GM12878 (cell line): ENCODE data around the gene CLNK. TPM values are rescaled to one million over a fixed set of nuclear protein-coding genes. Genes with fewer than 3 reads are reported as not detected.

ENCODE experiments used
- ATAC-seq: fragments of 200-7000 bp; cut with Tn5 transposase; 3 replicates; pipeline ENCODE4 v1.9.1; 2020; ENCODE audit warnings: mild to moderate bottlenecking, moderate library complexity
- BruUV-seq: library from RNA; stranded (reverse); fragments of 400-500 nt; replicated peaks from 2 replicates; lab custom pipeline; 2021; lab: Mats Ljungman, UMichigan
- CTCF ChIA-PET: fragments of 300-600 bp; sonication (Branson Sonifier 250); formaldehyde crosslinking; extraction: SDS; loops from one replicate; lab custom pipeline; 2021; ENCODE audit warnings: inconsistent platforms; lab: Yijun Ruan, JAX
- POLR2A ChIA-PET: fragments of 350-600 bp; formaldehyde crosslinking; extraction: SDS; loops from one replicate; lab custom pipeline; 2021; ENCODE audit warnings: inconsistent platforms; lab: Charles Lee
- RAD21 ChIA-PET: fragments of 300-600 bp; sonication (Branson Sonifier 250); formaldehyde crosslinking; loops from one replicate; lab custom pipeline; 2023; ENCODE audit warnings: antibody characterized with exemption; ENCODE audit not compliant: unreplicated experiment; lab: Charles Lee
- SMC1A ChIA-PET: fragments of 300-600 bp; sonication (Branson Sonifier 250); formaldehyde crosslinking; loops from one replicate; lab custom pipeline; 2023; ENCODE audit not compliant: unreplicated experiment, uncharacterized antibody; lab: Charles Lee
- DNase-seq: peaks from one replicate; pipeline ENCODE4 v3.0.0-alpha.2; 2011; ENCODE audit warnings: low read depth, low spot score
- FAIRE-seq: peaks from 3 replicates; lab custom pipeline; 2011; peaks lifted over from hg19 to GRCh38; lab: Jason Lieb, UNC
- H2AFZ ChIP-seq: 2 replicates; pipeline ENCODE4 v1.6.0; 2011; ENCODE audit warnings: low read depth, low read length, control low read depth; ENCODE audit not compliant: control insufficient read depth
- H3K27ac ChIP-seq: 2 replicates; pipeline ENCODE4 v1.5.1; 2011; ENCODE audit warnings: control low read depth; ENCODE audit not compliant: control insufficient read depth, insufficient read depth
- H3K27me3 ChIP-seq, 2 experiments: replicated peaks in 1 of 2; 2 replicates each; pipeline versions ENCODE4 v1.6.0 to v1.6.1; 2011; ENCODE audit warnings: low read length in 1 of 2; ENCODE audit not compliant: control insufficient read depth in 2 of 2, insufficient read depth in 2 of 2
- H3K36me3 ChIP-seq, 2 experiments: 2 replicates each; pipeline ENCODE4 v1.5.1; 2011; ENCODE audit warnings: low read length in 1 of 2; ENCODE audit not compliant: control insufficient read depth in 2 of 2, insufficient read depth in 2 of 2
- H3K4me1 ChIP-seq: 2 replicates; pipeline ENCODE4 v1.6.1; 2011; ENCODE audit warnings: mild to moderate bottlenecking, low read length, moderate library complexity, mixed read lengths; ENCODE audit not compliant: control insufficient read depth, insufficient read depth
- H3K4me2 ChIP-seq: 2 replicates; pipeline ENCODE4 v1.6.0; 2011; ENCODE audit warnings: control low read depth; ENCODE audit not compliant: control insufficient read depth, insufficient read depth
- H3K4me3 ChIP-seq: fragments of 200-600 bp; sonication (generic); 2 replicates; pipeline ENCODE4 v1.5.1; 2016
- H3K79me2 ChIP-seq: 2 replicates; pipeline ENCODE4 v1.6.0; 2011; ENCODE audit warnings: low read length; ENCODE audit not compliant: control insufficient read depth, insufficient read depth
- H3K9ac ChIP-seq: 2 replicates; pipeline ENCODE4 v1.8.0; 2011; ENCODE audit warnings: low read length, control low read depth, mixed read lengths; ENCODE audit not compliant: control insufficient read depth, insufficient read depth
- H3K9me3 ChIP-seq: replicated peaks from 3 replicates; pipeline ENCODE4 v1.5.1; 2011; ENCODE audit warnings: mild to moderate bottlenecking, low read length; ENCODE audit not compliant: control insufficient read depth, insufficient read depth
- H4K20me1 ChIP-seq: 2 replicates; pipeline ENCODE4 v1.6.0; 2011; ENCODE audit not compliant: control insufficient read depth, insufficient read depth
- BMI1 ChIP-seq: fragments of 450-650 bp; IDR thresholded peaks from 2 replicates; pipeline ENCODE4 v1.6.1; 2016; ENCODE audit warnings: mild to moderate bottlenecking, moderate library complexity, borderline replicate concordance
- CBX3 ChIP-seq: fragments of 200-600 bp; sonication (generic); IDR thresholded peaks from 2 replicates; pipeline ENCODE4 v1.6.1; 2016; ENCODE audit warnings: low read depth, borderline replicate concordance
- FOS ChIP-seq: IDR thresholded peaks from 3 replicates; pipeline ENCODE4 v1.6.1; 2011; ENCODE audit warnings: borderline replicate concordance; ENCODE audit not compliant: insufficient read length; ENCODE audit errors: extremely low read depth
- KLF5 ChIP-seq: fragments of 450-650 bp; IDR thresholded peaks from 2 replicates; pipeline ENCODE4 v1.6.1; 2014; ENCODE audit warnings: mild to moderate bottlenecking; ENCODE audit not compliant: partially characterized antibody
- NR2C1 ChIP-seq: fragments of 450-650 bp; IDR thresholded peaks from 2 replicates; pipeline ENCODE4 v1.6.1; 2017; ENCODE audit warnings: antibody characterized with exemption, mild to moderate bottlenecking, moderate library complexity
- POLR2A ChIP-seq: IDR thresholded peaks from 2 replicates; pipeline ENCODE4 v1.6.1; 2011; ENCODE audit warnings: low read depth, mild to moderate bottlenecking, low read length
- SIX5 ChIP-seq: IDR thresholded peaks from 2 replicates; pipeline ENCODE4 v1.6.1; 2011; ENCODE audit warnings: mild to moderate bottlenecking, low read depth, low read length, moderate library complexity; ENCODE audit not compliant: severe bottlenecking
- SUPT20H ChIP-seq: IDR thresholded peaks from 2 replicates; pipeline ENCODE4 v1.6.1; 2011; ENCODE audit warnings: low read depth, mild to moderate bottlenecking, low read length, moderate library complexity, borderline replicate concordance; ENCODE audit not compliant: control insufficient read depth
- USF2 ChIP-seq: IDR thresholded peaks from 2 replicates; pipeline ENCODE4 v1.6.1; 2011; ENCODE audit warnings: low read depth, low read length, improper control_type of control experiment, borderline replicate concordance
- YBX1 ChIP-seq: fragments of 450-650 bp; IDR thresholded peaks from 2 replicates; pipeline ENCODE4 v1.6.1; 2016; ENCODE audit warnings: antibody characterized with exemption
- ZBTB11 ChIP-seq: fragments of 450-650 bp; formaldehyde crosslinking; IDR thresholded peaks from 2 replicates; pipeline ENCODE4 v1.5.0; 2022; ENCODE audit warnings: mild to moderate bottlenecking, missing genetic modification characterization
- ZNF217 ChIP-seq: fragments of 450-650 bp; IDR thresholded peaks from 2 replicates; pipeline ENCODE4 v1.6.1; 2017; ENCODE audit warnings: antibody characterized with exemption, mild to moderate bottlenecking
- WGBS: methylation state at CpG from one replicate; pipeline ENCODE4 v1.1.6; 2016; ENCODE audit warnings: low lambda C conversion rate; ENCODE audit not compliant: insufficient replicate concordance, insufficient coverage; ENCODE audit errors: missing lambda C conversion rate; 5-methylcytosine and 5-hydroxymethylcytosine counted together
- in situ Hi-C: fragments of 300-500 bp; cut with MboI; formaldehyde crosslinking; loops from 9 replicates; pipeline ENCODE4 v1.14.3; 2018; ENCODE audit warnings: mixed read lengths
- intact Hi-C: fragments of 100-400 bp; cut with micrococcal nuclease; formaldehyde crosslinking; loops from one replicate; pipeline ENCODE4 v1.14.2; 2022; ENCODE audit not compliant: unreplicated experiment
- polyA plus RNA-seq, 11 experiments: library from polyadenylated mRNA; depleted of rRNA in 4 of 11; unstranded in 6 of 11; stranded (reverse) in 5 of 11; fragments of >200 nt; fragmentation: Nextera tagmentation in 4 of 11; fragmentation: Illumina TruSeq in 1 of 11; extraction: Ambion mirVana in 4 of 11; extraction: Trizol in 1 of 11; gene quantifications; 1 replicate in 1 of 11; 2 replicates in 10 of 11; pipeline versions ENCODE4 v1.2.1 to v1.2.3, GENCODE V29; 2011 to 2016; ENCODE audit warnings: inconsistent platforms in 2 of 11, missing spikeins in 2 of 11, low read depth in 1 of 11
- total RNA-seq, 4 experiments: library from RNA; depleted of rRNA in 3 of 4; stranded (reverse); fragments of >200 nt in 3 of 4; fragmentation: Illumina TruSeq in 1 of 4; extraction: Trizol in 1 of 4; gene quantifications; 2 replicates each; pipeline versions ENCODE4 v1.2.1 to v1.2.3, GENCODE V29; 2013 to 2021
- TF ChIP-seq, protein P1 (sequence below): fragments of 450-650 bp; IDR thresholded peaks from 2 replicates; pipeline ENCODE4 v1.6.1; 2016; ENCODE audit warnings: mild to moderate bottlenecking
- TF ChIP-seq, protein P2 (sequence below): IDR thresholded peaks from 2 replicates; pipeline ENCODE4 v1.6.1; 2012; ENCODE audit warnings: improper control_type of control experiment, low read depth, low read length; ENCODE audit not compliant: insufficient replicate concordance

Gene CLNK
- total and polyA plus RNA-seq, 10 of the 15 experiments (the other 5 are each of a cell fraction or from before 2014, with no cell fraction given) = 2.1 to 14.3 (median 2.7) TPM

GRCh38 chr4:10459305-10459704 lies 225.3 kb downstream of the CLNK start:
- no peaks in the 10 kb centered on the region for H3K4me1 ChIP-seq
- DNase-seq = no peak
- ChIA-PET RAD21 (no interaction called here), POLR2A (no interaction called here)
- no peaks in the 10 kb centered on the region for H4K20me1 ChIP-seq
- BruUV-seq = no TSS peak
- no peak overlapping the region for H3K27ac ChIP-seq
- H3K4me3 ChIP-seq = no peak overlapping the region
- intact Hi-C loops = loop anchor here (10.0 kb wide), 1 partner anchor 965 kb away; the partner anchor contains the start of gene HS3ST1
- H3K36me3 ChIP-seq = peaks cover 0 to 4% of the 10 kb centered on the region in 2 experiments; a peak in 1 of 4 replicates
- peaks cover 11% of the 10 kb centered on the region for H3K79me2 ChIP-seq
- no peak overlapping the region for H3K4me2 ChIP-seq
- TF ChIP-seq ZBTB11 (CRISPR knock-in tag) (no peak), ZNF217 (no peak), KLF5 (no peak), USF2 (no peak), NR2C1 (no peak), CBX3 (no peak), POLR2A (no peak), BMI1 (no peak), SIX5 (no peak), YBX1 (no peak), FOS (no peak), SUPT20H (no peak)
- TF ChIP-seq, protein P1, sequence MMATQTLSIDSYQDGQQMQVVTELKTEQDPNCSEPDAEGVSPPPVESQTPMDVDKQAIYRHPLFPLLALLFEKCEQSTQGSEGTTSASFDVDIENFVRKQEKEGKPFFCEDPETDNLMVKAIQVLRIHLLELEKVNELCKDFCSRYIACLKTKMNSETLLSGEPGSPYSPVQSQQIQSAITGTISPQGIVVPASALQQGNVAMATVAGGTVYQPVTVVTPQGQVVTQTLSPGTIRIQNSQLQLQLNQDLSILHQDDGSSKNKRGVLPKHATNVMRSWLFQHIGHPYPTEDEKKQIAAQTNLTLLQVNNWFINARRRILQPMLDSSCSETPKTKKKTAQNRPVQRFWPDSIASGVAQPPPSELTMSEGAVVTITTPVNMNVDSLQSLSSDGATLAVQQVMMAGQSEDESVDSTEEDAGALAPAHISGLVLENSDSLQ = no peak
- TF ChIP-seq, protein P2, sequence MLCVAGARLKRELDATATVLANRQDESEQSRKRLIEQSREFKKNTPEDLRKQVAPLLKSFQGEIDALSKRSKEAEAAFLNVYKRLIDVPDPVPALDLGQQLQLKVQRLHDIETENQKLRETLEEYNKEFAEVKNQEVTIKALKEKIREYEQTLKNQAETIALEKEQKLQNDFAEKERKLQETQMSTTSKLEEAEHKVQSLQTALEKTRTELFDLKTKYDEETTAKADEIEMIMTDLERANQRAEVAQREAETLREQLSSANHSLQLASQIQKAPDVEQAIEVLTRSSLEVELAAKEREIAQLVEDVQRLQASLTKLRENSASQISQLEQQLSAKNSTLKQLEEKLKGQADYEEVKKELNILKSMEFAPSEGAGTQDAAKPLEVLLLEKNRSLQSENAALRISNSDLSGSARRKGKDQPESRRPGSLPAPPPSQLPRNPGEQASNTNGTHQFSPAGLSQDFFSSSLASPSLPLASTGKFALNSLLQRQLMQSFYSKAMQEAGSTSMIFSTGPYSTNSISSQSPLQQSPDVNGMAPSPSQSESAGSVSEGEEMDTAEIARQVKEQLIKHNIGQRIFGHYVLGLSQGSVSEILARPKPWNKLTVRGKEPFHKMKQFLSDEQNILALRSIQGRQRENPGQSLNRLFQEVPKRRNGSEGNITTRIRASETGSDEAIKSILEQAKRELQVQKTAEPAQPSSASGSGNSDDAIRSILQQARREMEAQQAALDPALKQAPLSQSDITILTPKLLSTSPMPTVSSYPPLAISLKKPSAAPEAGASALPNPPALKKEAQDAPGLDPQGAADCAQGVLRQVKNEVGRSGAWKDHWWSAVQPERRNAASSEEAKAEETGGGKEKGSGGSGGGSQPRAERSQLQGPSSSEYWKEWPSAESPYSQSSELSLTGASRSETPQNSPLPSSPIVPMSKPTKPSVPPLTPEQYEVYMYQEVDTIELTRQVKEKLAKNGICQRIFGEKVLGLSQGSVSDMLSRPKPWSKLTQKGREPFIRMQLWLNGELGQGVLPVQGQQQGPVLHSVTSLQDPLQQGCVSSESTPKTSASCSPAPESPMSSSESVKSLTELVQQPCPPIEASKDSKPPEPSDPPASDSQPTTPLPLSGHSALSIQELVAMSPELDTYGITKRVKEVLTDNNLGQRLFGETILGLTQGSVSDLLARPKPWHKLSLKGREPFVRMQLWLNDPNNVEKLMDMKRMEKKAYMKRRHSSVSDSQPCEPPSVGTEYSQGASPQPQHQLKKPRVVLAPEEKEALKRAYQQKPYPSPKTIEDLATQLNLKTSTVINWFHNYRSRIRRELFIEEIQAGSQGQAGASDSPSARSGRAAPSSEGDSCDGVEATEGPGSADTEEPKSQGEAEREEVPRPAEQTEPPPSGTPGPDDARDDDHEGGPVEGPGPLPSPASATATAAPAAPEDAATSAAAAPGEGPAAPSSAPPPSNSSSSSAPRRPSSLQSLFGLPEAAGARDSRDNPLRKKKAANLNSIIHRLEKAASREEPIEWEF = no peak
- TF ChIP-seq, all 136 proteins: peak for 0
- peaks cover 3% of the 10 kb centered on the region; the same call in 2 of the 3 replicates for H3K9me3 ChIP-seq
- H3K9ac ChIP-seq = no peak overlapping the region
- SMC1A ChIA-PET = no interaction called here
- H2AFZ ChIP-seq = no peak overlapping the region
- CTCF ChIA-PET = no interaction called here
- WGBS = 73% methylated on average over 8 of the region's 8 CpGs
- ATAC-seq (no peak), FAIRE-seq (no peak)
- in situ Hi-C loops = no loop called here
- H3K27me3 ChIP-seq = peaks cover 0 to 5% of the 10 kb centered on the region in 2 experiments; a peak in 3 of 4 replicates
